GM18951 (cell line): ENCODE results near the gene KCNMB2.

ENCODE experiments used
- POLR2A ChIP-seq: IDR thresholded peaks from 4 replicates; pipeline ENCODE4 v1.6.1; 2011; ENCODE audit warnings: mild to moderate bottlenecking; ENCODE audit not compliant: insufficient read length, insufficient read depth; ENCODE audit errors: extremely low read depth
- in situ Hi-C: fragments of 300-500 bp; cut with MboI; formaldehyde crosslinking; loops from one replicate; pipeline ENCODE4 v1.12.0; 2022; ENCODE audit warnings: low sequenced_read_pairs, mixed read lengths, inconsistent platforms; ENCODE audit not compliant: unreplicated experiment

Gene KCNMB2

DNA sequence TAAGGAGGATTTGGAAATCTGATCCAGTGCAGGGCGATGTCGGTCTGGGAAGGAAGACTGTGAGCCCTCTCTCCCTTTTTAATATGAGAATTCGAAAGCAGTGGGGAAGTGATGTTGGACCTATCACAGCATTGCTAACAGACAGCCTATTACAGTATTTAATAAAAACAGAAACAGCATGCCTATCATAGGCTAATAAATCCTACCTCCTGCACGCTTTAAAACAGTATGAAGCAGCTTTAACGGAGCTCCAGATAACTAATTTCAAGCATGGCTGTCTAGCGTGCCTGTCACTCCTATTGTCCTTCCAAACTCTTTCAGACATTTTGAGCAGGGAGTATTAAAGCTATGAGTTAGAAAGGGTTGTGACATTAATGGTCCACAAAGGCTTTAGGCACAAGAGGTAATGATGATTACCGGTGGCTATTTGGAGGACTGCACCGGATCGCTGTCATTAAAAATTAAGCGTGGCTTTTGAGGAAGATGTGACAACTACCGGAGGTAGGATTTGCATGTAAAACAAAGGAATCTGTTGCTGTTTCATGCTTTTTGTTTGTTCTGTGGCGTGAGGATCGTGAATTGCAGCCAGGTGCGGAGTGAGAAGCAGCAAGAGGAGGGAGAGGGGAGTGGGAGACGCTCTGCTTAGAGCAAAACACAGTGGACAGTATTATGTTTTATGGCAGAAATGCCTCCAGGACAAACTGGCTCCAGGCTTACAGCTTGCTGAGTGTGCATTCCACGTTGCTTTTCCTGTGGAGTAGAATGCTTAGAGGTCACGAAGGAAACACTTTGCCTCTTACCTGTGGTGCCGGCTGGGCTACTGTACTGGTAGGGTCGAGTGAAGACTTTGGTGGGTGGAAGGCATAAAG, at the start of gene KCNMB2:
TSS of gene KCNMB2 (plus strand) at position 226 of the 869 bp plus-strand sequence.
- no peak for TF ChIP-seq POLR2A
- in situ Hi-C loops, result no loop called here

DNA sequence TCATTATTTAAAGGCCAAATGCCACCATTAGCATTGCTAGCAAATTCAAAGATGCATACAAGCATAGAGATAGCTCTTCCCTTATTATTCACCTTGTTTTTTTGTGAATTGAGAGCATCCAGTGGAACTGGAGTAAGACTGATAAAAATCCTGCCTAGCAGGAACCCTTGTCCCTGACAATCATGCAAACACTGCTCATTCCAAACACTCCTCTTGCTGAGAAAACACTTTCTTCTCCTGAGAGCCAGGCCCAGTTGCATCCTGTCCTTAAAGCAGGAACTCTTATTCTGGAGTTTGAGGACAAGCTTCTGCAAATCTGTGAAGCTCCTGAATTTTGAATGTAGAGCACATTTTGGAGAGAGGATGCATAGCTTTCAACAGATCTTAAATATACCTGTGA, 49.3 kb upstream of the KCNMB2 start:
- in situ Hi-C loops, result no loop called here
- no peak for TF ChIP-seq POLR2A

DNA sequence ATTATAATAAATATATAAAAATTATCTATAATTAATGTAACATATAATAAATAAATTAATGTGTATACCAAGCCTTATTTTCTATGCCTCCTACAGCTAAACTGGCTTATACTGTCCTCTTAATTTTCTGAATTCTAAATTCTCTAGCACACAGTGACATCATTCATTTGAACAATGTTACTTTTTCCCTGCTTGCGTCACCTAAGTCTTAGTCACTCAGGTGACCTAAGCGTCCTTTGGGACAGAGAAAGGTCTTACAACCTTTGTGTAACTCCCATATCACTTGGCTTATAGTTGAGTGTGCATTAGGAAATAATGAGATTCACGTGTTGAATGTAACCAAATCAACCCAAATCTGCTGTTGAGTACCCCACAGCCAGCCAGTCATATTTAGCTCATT, 48.5 kb upstream of the KCNMB2 start:
- in situ Hi-C loops, result no loop called here
- no peak for TF ChIP-seq POLR2A

DNA sequence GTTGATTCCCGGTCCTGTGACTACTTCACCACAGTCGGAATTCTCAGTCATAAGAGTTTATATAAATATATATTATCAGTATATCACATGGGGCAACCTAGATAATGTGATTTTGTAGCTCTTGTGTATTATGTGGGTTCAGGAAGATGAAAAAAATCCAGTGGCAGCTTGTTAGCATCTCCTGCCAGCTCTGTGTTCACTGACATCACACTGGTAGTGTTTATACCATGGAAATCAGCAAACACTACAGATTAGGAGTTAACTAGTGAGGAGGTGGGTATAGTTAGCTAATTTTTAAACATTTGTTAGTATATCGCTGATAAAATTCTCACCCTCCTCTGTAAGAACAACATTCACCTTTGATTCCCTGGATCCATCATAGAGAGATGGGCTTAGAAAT, 44.5 kb upstream of the KCNMB2 start:
- no peak for TF ChIP-seq POLR2A
- in situ Hi-C loops, result no loop called here

DNA sequence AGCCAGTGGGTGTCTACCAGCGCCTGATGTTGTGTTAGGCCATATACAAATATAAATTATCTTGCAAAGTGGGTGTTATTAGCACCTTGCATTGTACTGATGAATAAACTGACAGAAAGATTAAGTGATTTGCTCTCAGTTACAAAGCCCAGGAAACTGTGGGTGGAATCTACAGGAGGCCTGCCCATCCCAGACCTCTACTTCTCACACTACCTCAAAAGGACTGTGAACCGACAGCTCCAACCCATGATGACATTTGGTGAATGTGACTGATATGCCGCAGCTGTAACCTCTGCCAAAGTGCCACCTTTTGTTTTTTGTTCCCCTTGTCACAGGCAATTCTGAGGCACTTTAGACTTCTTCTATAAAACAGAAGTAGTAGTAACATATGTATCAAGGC, 43.7 kb upstream of the KCNMB2 start:
- in situ Hi-C loops, result no loop called here
- no peak for TF ChIP-seq POLR2A

DNA sequence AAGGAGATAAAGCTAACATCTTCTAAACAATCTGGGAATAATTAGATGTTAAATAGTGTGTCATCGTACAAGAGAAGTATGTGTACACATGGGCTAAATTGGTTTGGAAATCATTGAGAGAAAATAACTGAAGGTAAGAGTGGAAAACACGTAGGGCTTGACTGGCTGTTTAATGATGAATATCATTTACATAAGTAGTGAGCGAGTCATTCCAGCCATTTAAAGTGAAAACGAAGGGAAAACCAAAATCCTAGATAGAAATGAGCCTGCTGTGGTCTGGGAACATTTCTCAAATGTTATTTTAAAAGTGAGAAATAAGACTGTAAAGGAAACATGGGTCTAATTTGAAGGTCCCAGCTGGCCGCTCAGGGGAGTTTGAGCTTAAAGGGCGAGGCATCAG, 41.9 kb upstream of the KCNMB2 start:
- TF ChIP-seq POLR2A, result no peak
- in situ Hi-C loops, result no loop called here

DNA sequence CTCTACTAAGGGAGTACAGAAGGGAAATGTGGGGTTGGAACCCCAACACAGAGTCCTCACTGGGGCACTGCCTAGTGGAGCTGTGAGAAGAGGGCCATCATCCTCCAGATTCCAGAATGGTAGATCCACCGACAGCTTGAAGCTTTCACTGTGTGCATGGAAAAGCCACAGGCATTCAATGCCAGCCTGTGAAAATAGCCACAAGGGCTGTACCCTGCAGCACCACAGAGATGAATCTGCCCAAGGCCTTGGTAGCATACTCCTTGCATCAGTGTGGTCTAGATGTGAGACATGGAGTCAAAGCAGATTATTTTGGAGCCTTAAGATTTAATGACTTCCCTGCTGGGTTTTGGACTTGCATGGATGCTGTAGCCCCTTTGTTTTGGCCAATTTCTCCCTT, 39.3 kb upstream of the KCNMB2 start:
- TF ChIP-seq POLR2A, result no peak
- in situ Hi-C loops, result no loop called here

DNA sequence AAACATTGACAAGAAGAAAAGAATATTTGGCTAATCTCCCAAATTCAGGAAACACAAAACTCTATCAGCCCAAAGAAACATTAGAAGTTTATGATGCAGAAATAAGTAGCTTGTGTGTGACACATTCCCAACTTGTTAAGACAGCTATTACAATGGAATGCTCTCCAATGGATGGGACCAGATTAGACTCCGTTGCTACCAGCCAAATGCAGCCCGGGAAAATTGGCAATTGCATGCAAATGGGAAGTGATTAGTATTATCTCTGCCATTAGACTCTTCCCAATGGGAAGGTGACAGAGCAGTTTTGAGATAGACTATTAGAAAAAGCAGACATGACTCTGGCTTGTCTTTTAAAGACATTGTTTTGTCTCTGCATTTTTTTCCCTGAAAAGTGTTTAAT, 37.4 kb upstream of the KCNMB2 start:
- in situ Hi-C loops, result no loop called here
- TF ChIP-seq POLR2A, result no peak

DNA sequence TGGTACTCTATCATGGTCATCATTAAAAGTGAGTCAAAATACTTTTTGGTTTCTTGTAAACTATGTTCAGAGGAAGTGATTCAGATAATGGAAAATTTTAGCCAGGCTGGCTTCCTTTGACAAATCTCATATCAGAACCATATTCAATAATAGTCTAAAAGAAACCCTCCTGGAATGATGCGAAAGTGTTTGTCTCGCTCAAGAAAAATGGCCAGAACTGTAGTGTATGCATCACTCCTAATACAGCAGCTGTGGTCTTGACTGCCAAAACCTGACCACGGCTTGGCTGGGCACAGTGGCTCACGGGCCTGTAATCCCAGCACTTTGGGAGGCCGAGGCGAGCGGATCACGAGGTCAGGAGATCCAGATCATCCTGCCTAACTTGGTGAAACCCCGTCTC, 35.6 kb upstream of the KCNMB2 start:
- no peak for TF ChIP-seq POLR2A
- in situ Hi-C loops, result no loop called here

DNA sequence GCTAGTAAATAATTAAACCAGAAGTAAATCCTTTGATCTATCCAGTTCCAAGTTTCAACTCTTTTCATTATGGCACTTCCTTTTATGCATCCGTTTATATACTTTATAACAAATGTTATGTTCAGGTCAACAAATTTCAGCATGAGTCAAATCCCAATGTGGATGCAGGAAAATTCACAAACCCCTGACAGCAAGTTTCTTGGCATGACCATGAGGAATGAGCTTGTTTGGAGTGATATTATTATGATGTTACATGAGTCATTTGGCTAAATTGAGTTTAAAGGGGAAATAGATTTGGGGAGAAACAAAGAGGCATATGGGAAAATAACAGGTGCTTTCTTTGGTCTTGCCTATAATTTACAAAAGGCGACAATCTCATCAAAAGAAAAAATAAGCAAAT, 32.1 kb upstream of the KCNMB2 start:
- TF ChIP-seq POLR2A, result no peak
- in situ Hi-C loops, result no loop called here

DNA sequence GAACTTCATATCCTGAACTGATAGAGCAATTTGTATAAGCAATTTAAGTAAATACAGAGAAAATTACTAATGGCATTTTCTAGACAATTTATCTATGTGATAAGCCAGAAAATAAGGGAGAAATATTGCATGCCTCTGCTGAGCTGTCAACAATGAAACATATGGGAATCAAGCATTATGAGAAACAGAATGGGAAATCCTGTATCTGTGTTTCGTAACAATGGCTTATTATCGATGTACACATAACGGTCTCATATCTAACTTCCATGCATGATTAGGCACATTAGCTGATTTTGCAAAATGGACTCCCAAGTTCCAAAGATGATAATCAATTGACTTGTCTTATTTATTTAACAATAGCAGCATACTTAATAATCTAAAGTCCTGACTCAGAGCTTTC, 30.4 kb upstream of the KCNMB2 start:
- in situ Hi-C loops, result no loop called here
- TF ChIP-seq POLR2A, result no peak

DNA sequence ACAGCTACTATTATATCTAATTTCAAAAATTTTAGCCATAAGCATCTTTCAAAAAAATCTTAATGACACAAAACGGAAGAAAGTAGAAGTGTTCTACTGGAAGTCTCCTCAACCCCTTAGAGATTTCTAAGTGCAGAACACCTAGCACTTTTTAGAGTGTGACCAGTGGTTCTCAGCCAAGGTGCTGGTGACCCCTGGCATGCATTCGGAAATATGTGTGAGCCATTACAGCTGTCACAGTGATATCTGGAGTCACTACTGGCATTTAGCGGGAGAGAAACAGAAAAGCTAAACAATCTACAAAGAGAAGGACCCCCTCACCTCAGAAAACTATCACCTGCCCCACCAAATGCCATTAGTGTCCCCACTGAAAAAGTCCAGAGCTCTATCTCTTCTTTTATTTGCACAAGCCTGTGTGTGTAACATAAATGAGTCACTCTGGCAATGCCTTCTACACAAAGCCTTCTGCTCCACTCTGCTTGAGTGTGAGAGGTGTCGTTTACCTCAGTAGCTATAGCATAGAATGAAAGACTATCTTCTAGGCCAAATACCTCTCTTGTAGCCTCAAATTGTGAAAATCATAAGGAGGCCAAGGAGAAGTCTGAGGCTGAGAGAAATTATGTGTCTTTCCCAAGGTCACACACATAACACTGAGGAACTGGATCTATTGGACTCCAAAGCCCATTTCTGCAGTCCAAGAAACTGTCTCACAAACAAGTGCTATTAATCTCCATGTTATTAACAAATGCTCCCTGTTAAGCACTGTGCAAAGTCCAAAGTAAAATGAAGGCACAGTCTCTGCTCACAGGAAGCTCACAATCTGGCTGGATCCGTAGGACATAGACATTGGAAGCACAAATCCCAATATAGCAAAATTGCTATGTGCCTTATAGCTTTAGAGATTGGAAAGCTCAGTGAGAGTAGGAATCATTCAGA, 28.5 kb upstream of the KCNMB2 start:
- in situ Hi-C loops, result no loop called here
- TF ChIP-seq POLR2A, result no peak

DNA sequence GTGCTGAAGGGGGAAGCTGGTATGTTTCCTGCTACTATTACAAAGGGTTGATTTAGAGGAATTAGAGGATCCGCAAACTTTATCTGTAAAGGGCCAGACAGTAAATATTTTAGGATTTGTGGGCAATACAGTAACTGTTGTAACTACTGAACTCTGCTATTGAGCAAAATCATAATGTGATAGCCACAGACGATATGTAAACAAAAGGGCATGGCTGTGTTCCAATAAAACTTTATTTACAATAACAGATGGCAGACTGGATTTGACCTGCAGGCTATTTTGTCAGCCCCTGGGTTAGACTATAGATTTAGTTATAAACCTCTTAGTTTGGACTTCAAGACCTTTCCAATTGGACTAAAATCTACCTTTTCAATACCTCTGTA, 27.8 kb upstream of the KCNMB2 start:
- no peak for TF ChIP-seq POLR2A
- in situ Hi-C loops, result no loop called here

DNA sequence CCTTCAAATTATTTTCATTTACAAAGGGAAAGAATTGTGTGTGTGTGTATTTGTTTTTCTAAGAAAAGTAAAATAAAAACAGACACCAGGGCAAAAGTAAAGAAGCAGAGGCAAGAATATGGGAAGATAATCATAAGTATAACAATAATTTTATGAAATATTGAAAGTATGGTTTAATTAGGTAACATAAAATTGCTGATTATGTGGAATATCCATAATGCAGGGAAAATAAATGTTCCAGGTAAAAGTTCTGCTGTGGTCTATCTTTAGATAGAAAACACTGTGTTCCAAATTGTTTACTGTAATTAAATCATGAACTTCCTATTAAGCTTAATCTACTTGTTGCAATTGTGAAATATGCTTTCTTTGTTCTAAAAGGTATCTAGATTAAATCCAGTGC, 25.7 kb upstream of the KCNMB2 start:
- in situ Hi-C loops, result no loop called here
- TF ChIP-seq POLR2A, result no peak
